Activated T-cell treated with anti-CD3 and anti-CD28 coated beads, Interleukin-2, amount 50 U/mL, for 4 hours (primary cell): ENCODE measurements around the gene PTPN14. TPM values are rescaled to one million over a fixed set of nuclear protein-coding genes. Genes with fewer than 3 reads are reported as not detected.
A peak's percentile ranks its signal among the peaks of the same experiment; 100 is the strongest.

Source experiments
- ATAC-seq, 2 donors: fragments of 200-7000 bp; cut with Tn5 transposase; one replicate each; pipeline ENCODE4 v1.10.0; 2021
- DNase-seq: peaks from one replicate; pipeline ENCODE4 v3.0.0-alpha.2; 2020
- H3K27me3 Mint-ChIP-seq: one replicate; pipeline ENCODE4 v1.8.0; 2021; ENCODE audit warnings: low read depth, mixed read lengths
- H3K36me3 Mint-ChIP-seq: one replicate; pipeline ENCODE4 v1.8.0; 2022; ENCODE audit warnings: mixed read lengths; ENCODE audit not compliant: insufficient read depth
- H3K4me1 Mint-ChIP-seq: one replicate; pipeline ENCODE4 v1.8.0; 2021; ENCODE audit warnings: low read depth, mixed read lengths
- H3K4me3 Mint-ChIP-seq: one replicate; pipeline ENCODE4 v1.8.0; 2021; ENCODE audit warnings: mild to moderate bottlenecking, moderate library complexity, mixed read lengths
- H3K9me3 Mint-ChIP-seq: one replicate; pipeline ENCODE4 v1.8.0; 2021; ENCODE audit warnings: mixed read lengths
- total RNA-seq, 3 donors: library from RNA; stranded (reverse); gene quantifications; one replicate each; pipeline ENCODE4 v1.2.1, GENCODE V29; 2021

Gene PTPN14
- total RNA-seq, 3 donors from 2014 or later = 1.3 to 3.1 (median 1.8) TPM

DNA sequence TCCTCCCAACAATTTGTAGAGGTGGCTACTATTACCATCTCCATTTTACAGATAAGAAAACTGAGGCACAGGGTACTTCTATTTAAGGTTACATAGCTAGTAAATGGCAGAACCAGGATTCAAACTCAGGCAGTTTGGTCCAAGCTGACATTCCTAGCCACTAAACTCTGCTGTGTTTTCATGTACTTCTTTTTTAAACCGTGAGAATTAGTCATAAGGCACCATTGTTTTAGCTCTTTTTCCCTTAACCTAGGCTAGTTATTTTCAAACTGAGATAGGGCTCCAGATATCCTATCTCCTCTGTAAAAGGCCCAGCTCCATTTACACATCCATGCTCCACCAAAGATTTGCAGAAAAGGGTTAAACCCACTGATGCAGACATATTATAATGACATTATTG, 92.9 kb downstream of the PTPN14 start:
- H3K4me1 Mint-ChIP-seq = peaks cover 2% of the 10 kb centered on the region
- ATAC-seq (no peak), DNase-seq (no peak)
- H3K36me3 Mint-ChIP-seq = no peaks in the 10 kb centered on the region
- no peaks in the 10 kb centered on the region for H3K9me3 Mint-ChIP-seq
- H3K27me3 Mint-ChIP-seq = no peaks in the 10 kb centered on the region
- no peak overlapping the region for H3K4me3 Mint-ChIP-seq

DNA sequence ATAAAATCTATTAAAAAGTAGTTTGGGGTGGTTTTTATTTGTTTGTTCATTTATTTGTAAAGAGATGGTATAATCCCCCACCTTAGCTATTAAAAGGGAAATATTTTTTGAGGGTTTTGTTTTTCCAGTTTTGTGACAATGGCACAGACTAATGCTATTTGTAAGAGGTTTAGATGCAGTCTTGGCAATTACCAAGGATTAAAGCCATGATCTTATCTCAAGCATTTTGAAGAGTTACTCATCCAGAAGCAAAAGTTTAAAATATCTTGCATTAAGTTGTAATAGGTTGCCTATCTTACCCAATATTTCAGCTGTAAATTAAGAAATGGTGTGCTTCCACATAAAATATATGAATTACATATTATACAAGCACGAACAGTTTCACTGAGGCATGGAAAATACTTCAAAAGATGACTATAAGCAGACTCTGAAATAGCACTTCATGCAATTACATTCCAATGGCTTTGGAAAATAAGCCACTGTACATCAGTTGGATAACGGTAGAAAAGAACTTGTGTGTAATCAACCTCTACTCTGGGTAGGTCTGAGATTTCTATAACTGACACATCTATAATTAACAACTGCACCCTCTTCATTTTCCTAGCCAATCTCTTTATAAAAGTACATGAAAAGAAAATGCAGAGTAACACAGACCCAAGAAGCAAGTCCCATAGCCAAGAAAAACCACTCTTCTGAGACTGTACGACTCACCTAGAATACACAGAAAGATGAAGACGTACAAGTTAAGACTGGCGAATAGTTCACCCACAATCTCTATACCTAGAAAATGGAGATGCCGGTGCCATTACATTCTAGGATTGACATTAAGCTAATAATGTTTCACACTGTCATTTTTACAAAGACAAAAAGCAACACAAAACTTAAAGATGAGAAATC, 95.2 kb downstream of the PTPN14 start:
- H3K4me3 Mint-ChIP-seq = no peak overlapping the region

DNA sequence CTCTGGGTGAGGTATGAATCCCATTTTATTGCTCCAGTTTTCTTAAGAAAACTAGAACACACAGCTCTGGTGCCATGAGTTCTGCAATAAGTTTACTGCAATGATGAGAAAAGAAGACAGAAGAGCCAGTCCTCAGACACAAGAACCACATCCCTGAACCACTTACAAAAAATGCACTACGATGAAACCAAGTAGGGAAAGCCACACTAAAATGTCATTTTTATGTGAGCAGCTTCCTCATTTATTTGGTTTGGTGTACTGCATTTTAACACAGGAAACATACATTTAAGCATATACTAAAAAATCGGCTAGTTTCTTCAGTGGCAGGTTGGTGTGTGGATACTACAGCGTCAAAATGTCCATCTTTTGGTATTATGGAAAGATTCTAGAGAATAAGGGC, 95.9 kb downstream of the PTPN14 start:
- Mint-ChIP-seq H3K4me3 (no peak overlapping the region), H3K36me3 (no peaks in the 10 kb centered on the region), H3K4me1 (peaks cover 2% of the 10 kb centered on the region), H3K27me3 (no peaks in the 10 kb centered on the region), H3K9me3 (no peaks in the 10 kb centered on the region)
- DNase-seq (no peak), ATAC-seq (no peak)

More for the DNA sequence above, 95.2 kb downstream of the PTPN14 start:
- ATAC-seq (no peak), DNase-seq (no peak)
- Mint-ChIP-seq H3K9me3 (no peaks in the 10 kb centered on the region), H3K36me3 (no peaks in the 10 kb centered on the region), H3K27me3 (no peaks in the 10 kb centered on the region), H3K4me1 (peaks cover 2% of the 10 kb centered on the region)

DNA sequence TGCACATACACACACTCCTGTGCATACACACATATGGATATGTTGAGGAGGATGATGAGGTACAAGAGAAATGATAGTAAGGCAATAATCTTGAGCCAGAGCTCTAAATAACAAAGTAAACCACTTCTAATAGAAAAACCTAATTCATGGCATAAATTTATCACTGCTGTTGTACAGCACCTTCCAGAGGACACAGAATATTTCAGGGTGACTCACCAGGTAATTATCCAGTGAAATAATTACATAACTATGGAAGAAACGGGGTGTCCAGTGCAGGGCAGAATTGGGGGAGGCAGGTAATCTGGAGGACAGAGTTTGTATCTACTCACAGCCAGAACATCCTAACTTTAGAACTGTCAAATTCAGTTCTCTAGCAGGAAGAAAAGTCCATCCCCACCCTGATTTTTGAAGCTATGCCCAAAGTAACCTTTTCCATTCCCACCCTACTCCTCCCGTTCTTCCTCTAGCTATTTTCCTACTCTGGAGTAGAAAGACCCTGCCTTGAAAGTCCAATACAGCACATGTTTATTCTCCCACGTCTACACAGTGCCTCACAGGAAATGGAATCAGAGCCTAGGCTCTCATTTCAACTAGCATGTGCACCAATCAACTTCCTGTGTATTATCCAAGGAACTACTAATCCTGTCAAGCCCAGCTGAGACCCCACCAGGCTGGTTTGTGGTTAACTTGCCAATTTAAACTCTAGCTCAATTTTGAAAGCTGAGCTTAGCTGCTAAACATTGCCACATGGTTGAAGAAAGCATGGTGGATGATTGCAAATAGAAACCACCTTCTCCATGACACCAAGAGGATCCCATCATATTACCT, 96.6 kb downstream of the PTPN14 start:
- H3K27me3 Mint-ChIP-seq = no peaks in the 10 kb centered on the region
- no peak overlapping the region for H3K4me3 Mint-ChIP-seq
- H3K9me3 Mint-ChIP-seq = no peaks in the 10 kb centered on the region
- no peak for ATAC-seq
- H3K36me3 Mint-ChIP-seq = no peaks in the 10 kb centered on the region
- DNase-seq = no peak
- H3K4me1 Mint-ChIP-seq = peaks cover 2% of the 10 kb centered on the region

DNA sequence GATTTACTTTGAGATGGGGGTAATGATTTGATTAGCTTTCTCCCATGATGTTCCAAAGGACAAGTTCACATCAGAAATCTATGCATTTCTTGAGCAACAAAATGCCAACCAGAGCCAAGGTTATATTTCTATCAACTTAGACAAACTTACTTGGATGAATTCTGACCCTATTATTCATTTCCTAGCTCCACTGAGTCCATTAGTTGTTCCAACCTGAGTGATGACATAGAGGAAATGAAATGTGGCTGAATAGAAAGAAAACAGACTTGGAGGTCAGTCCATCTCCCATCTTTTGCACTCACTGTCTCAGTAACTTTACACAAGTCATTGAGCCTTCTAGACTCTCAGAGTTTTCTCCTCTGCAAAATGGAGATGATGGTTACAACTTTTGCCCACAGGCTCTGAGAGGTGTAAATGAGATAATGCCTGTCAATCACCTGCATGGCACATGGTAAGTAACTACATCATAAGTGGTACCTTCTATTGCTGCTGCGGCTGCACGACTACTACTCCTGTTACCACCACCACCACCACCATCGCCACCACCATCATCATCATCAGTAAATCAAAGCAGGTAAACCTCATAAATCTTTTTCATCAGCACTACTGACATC, 98.2 kb downstream of the PTPN14 start:
- ATAC-seq (no peak), DNase-seq (no peak)
- Mint-ChIP-seq H3K4me1 (peaks cover 2% of the 10 kb centered on the region), H3K4me3 (no peak overlapping the region), H3K36me3 (no peaks in the 10 kb centered on the region), H3K9me3 (no peaks in the 10 kb centered on the region), H3K27me3 (no peaks in the 10 kb centered on the region)

DNA sequence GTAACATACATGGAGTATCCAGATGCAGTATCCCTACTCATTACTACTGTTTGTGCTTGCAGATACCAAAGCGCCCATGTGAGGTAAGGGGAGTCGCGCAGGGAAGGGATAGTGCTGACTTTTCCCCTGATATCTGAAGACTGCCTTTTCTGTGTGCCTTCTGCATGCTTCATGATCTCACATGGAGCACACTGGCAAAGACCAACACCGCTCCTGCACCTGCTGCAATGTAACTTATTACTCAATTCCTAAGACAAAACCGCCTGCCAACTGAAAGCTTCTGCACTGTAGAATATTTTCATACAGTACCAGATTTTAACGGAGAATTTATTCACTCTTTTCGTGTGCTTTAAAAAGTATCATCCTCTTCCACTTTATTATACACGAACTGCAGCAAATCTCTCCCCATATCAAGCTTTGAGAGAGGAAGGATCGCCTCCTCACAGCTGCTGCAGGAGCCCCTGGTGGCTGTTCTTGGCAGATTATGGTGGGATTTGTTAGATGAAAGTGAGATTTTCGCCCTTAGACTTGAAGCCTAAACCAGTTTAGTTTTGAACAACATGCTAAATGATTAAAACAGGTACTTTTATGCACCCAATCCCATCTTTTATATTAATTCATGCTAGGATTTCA, 99.1 kb downstream of the PTPN14 start:
- no peak overlapping the region for H3K4me3 Mint-ChIP-seq
- DNase-seq (no peak), ATAC-seq (no peak)
- H3K36me3 Mint-ChIP-seq = no peaks in the 10 kb centered on the region
- no peaks in the 10 kb centered on the region for H3K9me3 Mint-ChIP-seq
- H3K27me3 Mint-ChIP-seq = no peaks in the 10 kb centered on the region
- peaks cover 2% of the 10 kb centered on the region for H3K4me1 Mint-ChIP-seq

DNA sequence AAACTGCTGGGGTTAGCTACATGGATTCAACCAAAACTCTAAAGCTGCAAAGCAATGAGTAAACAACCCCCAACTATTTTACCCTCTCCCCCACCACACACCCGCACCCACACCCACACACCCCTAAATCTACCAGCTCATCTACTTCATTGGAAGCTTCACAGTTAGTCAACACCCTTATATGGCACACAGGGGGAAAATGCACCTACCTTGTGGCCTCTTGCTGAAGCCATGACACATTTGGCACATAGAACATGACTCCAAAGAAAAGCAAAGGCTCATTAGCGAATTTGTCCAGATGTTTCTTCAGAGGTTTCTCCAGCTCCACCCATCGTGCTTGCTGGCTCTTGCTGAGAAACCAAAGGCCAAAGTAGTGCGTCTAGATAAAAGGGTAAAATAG, 99.8 kb downstream of the PTPN14 start:
- Mint-ChIP-seq H3K4me1 (peaks cover 2% of the 10 kb centered on the region), H3K9me3 (no peaks in the 10 kb centered on the region), H3K27me3 (no peaks in the 10 kb centered on the region), H3K4me3 (no peak overlapping the region), H3K36me3 (no peaks in the 10 kb centered on the region)
- peak; percentile 85 to 93 for ATAC-seq
- no peak for DNase-seq

DNA sequence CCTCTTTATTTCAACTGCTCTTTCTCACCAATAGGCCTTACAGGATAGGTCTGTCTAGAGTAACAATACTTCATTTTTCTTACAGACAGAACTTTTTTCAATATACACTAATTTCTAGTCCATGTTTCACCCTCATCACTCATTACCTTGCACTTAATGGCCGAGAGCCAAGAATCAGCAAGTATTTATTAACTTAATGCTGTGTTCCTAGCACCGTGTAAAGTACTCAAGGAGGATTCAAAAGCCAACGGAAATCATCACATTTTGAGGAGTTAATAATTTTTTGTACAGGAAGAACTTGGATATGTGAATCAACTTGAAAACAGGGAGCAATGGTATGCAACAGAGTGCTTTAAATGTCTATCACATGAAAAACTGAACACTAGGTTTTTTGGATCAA, 102.0 kb downstream of the PTPN14 start:
- no peak overlapping the region for H3K4me3 Mint-ChIP-seq
- H3K36me3 Mint-ChIP-seq = no peaks in the 10 kb centered on the region
- H3K27me3 Mint-ChIP-seq = no peaks in the 10 kb centered on the region
- no peak for ATAC-seq
- no peak for DNase-seq
- H3K4me1 Mint-ChIP-seq = peaks cover 3% of the 10 kb centered on the region
- no peaks in the 10 kb centered on the region for H3K9me3 Mint-ChIP-seq

DNA sequence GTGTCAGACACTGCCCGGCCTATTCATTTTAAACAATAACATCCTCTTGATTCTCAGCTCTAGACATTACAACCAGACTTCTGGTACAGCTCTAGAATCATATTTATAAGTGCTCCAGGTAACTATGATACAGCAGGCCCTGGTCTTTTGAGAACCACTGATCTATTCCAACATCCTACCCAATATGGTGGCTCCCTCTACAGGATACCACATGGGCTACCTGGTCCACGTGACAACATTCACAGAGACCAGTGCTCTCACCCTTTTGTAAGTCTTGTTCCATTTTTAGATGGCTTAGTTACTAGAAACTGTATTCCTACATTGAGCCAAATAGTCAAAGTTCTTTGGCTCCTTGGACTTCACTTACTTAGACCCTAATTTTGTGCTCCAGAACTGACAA, 102.9 kb downstream of the PTPN14 start:
- Mint-ChIP-seq H3K4me3 (no peak overlapping the region), H3K4me1 (peaks cover 3% of the 10 kb centered on the region), H3K9me3 (no peaks in the 10 kb centered on the region), H3K27me3 (peaks cover under 1% of the 10 kb centered on the region), H3K36me3 (no peaks in the 10 kb centered on the region)
- ATAC-seq = no peak
- no peak for DNase-seq

DNA sequence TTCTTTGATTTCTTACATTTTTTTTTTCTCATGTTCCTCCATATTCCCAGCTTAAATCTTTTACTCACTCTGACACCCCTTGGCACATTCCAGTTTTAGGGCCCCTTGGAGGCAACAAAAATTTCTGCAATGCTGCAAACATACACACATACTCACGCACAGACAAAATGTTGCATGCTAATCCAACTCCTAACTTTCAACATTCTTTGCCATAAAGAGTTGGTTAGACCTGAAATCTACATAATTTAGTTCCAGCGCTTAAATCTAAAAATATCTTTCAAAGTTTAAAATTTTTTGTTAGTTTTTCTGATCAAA, 103.9 kb downstream of the PTPN14 start:
- no peak for ATAC-seq
- H3K4me1 Mint-ChIP-seq = peaks cover 3% of the 10 kb centered on the region
- H3K36me3 Mint-ChIP-seq = no peaks in the 10 kb centered on the region
- no peak for DNase-seq
- H3K9me3 Mint-ChIP-seq = no peaks in the 10 kb centered on the region
- no peak overlapping the region for H3K4me3 Mint-ChIP-seq
- H3K27me3 Mint-ChIP-seq = peaks cover 7% of the 10 kb centered on the region

DNA sequence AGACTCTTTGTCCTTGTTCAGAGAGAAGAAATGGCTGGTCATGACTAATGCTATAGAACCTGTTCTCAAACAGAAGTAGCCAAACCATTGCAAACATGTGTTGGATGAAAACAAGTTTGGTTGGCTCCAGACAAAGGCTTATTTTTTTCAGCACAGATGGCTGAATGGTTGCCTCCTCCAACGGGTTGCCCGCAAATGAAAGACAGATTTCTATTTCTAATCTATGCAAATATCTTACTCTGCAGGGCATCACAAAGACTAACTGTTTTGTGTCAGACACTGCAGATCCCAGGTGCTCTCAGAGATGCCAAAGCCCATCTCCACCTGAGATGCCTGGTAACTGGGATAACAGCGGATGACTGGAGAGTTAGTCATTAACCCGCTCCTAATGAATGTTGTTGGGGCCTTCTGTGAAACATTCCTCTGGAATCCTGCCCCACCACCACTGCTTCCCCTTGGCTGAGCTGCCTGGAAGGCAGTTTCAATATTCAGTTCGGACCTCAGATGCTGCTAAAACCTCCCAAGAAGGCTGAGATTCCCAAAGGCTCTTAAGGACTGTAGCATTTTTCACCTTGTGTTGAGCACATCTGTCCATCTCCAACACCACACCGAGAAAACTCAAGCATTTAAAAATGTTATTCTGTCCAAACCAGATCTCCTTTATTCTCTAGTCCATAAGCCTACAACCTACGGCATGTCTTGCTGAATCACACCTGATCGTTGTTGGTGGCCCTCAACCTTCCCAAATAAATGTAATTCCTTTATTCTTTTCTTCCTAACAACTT, 104.4 kb downstream of the PTPN14 start:
- Mint-ChIP-seq H3K4me1 (peaks cover 3% of the 10 kb centered on the region), H3K36me3 (no peaks in the 10 kb centered on the region), H3K9me3 (no peaks in the 10 kb centered on the region), H3K4me3 (no peak overlapping the region), H3K27me3 (peaks cover 7% of the 10 kb centered on the region)
- DNase-seq (no peak), ATAC-seq (no peak)

DNA sequence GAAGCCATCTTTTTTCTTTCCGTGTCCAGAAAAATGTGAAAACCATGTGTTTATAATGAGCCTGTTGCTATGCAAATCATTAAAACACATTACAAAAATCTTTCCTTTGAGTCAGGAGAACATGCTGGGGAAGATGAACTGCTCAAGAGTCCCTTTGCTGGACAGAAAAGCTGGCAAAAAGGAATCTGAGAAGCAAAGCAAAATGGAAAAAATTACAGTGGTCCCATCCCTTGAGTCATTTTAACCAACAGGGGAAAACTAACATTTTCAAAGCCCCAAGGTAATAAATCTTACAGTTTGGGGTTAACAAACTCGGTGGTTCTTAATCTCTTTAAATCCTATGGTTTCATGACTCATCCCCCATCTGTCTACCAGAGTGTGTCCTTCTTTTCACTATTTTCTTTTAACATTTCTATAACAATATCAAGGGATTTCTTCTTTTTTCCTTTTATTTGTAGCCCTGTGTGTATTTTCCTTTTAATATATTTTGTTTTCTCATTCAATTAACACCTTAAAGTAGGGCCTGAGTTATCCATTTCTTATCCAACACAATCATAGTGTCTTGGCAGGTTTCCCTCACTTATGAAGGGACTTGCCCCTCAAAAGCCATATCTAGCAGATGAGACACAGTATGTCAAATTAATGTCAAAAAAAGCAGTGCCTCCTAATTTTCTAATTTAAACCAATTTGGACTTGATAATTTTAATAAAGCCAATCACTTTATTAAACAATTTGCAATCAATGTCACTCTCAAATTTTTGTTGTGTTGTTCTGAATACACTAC, 105.4 kb downstream of the PTPN14 start:
- no peak for DNase-seq
- Mint-ChIP-seq H3K4me1 (peaks cover 10% of the 10 kb centered on the region), H3K9me3 (no peaks in the 10 kb centered on the region), H3K27me3 (peaks cover 7% of the 10 kb centered on the region), H3K36me3 (no peaks in the 10 kb centered on the region), H3K4me3 (no peak overlapping the region)
- peak; percentile 35 to 42 for ATAC-seq

DNA sequence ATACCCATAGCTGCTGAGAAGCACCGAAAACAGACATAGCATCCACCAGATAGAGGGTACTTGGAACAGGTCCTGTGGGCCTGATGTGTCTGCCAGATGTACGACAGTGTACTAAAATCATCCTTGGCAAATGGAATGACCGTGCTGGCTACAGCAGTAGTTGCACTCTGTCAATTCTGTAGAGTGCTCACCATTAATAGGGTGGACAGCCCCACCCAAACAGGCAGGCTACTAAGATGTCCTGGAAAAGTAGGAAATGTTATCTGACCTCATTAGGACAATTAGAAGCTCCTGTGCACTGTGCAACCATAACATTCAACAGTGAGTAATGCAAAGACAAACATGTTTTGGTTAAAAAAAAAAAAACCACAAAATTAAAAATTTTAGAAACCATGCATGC, 106.2 kb downstream of the PTPN14 start:
- no peaks in the 10 kb centered on the region for H3K36me3 Mint-ChIP-seq
- peaks cover 7% of the 10 kb centered on the region for H3K27me3 Mint-ChIP-seq
- no peaks in the 10 kb centered on the region for H3K9me3 Mint-ChIP-seq
- peaks cover 18% of the 10 kb centered on the region for H3K4me1 Mint-ChIP-seq
- no peak for ATAC-seq
- no peak overlapping the region for H3K4me3 Mint-ChIP-seq
- DNase-seq = no peak
